ENCODE results near the gene FNDC11.
"Not testable (repeated sequence)": the region's sequence is repeated elsewhere in the genome, so short reads cannot be mapped to it uniquely, and the experiment has no call there.

Gene FNDC11

GRCh38 chr20:63554361-63555278, 661 bp downstream of the FNDC11 start:
- DNase-seq: no peak

- no peak for DNase-seq
Observed at GRCh38 chr20:63555661-63556381, 1.9 kb downstream of the FNDC11 start.

GRCh38 chr20:63556873-63557478, 3.0 kb downstream of the FNDC11 start:
- DNase-seq: no peak

GRCh38 chr20:63557481-63557891, 3.5 kb downstream of the FNDC11 start:
- no peak for DNase-seq

- DNase-seq: no peak
Observed at GRCh38 chr20:63558804-63559484, 5.0 kb downstream of the FNDC11 start.

- not testable (repeated sequence) for DNase-seq
Observed at GRCh38 chr20:63559485-63560332, 5.8 kb downstream of the FNDC11 start.

GRCh38 chr20:63560333-63560805, 6.4 kb downstream of the FNDC11 start:
- DNase-seq: no peak

- no peak for DNase-seq
Observed at GRCh38 chr20:63560856-63561609, 7.1 kb downstream of the FNDC11 start.

GRCh38 chr20:63561624-63562396, 7.9 kb downstream of the FNDC11 start:
- DNase-seq: no peak

- no peak for DNase-seq
Observed at GRCh38 chr20:63562461-63563224, 8.7 kb downstream of the FNDC11 start.

GRCh38 chr20:63563225-63563935, 9.4 kb downstream of the FNDC11 start:
- DNase-seq: no peak

- no peak for DNase-seq
Observed at GRCh38 chr20:63564036-63564810, 10.3 kb downstream of the FNDC11 start.

- DNase-seq: no peak
Observed at GRCh38 chr20:63565021-63565698, 11.2 kb downstream of the FNDC11 start.

GRCh38 chr20:63565699-63566335, 11.9 kb downstream of the FNDC11 start:
- DNase-seq: no peak

GRCh38 chr20:63566395-63567135, 12.6 kb downstream of the FNDC11 start:
- no peak for DNase-seq

GRCh38 chr20:63567136-63567385, 13.1 kb downstream of the FNDC11 start:
- DNase-seq: no peak
